IMR-90 (cell line): Measurements from ENCODE around the gene CHPF. TPM values are rescaled to one million over a fixed set of nuclear protein-coding genes. Genes with fewer than 3 reads are reported as not detected.

Experiments used
- ATAC-seq: fragments of 200-7000 bp; cut with Tn5 transposase; 2 replicates; pipeline ENCODE4 v1.9.1; 2020; ENCODE audit warnings: low read depth, mild to moderate bottlenecking, moderate library complexity
- BruUV-seq: library from RNA; stranded (reverse); fragments of 400-500 nt; replicated peaks from 2 replicates; lab custom pipeline; 2021; lab: Mats Ljungman, UMichigan
- CTCF ChIA-PET: fragments of 300-600 bp; formaldehyde crosslinking; extraction: SDS; loops from one replicate; lab custom pipeline; 2021; ENCODE audit warnings: antibody characterized with exemption; lab: Yijun Ruan, JAX
- POLR2A ChIA-PET: fragments of 300-600 bp; sonication (Branson Sonifier 250); formaldehyde crosslinking; loops from one replicate; lab custom pipeline; 2022; ENCODE audit warnings: antibody characterized with exemption; ENCODE audit not compliant: unreplicated experiment; lab: Charles Lee
- DNase-seq: peaks from one replicate; pipeline ENCODE4 v3.0.0; 2013
- H2AFZ ChIP-seq: replicated peaks from 2 replicates; pipeline ENCODE3; 2013; ENCODE audit warnings: low read length, mild to moderate bottlenecking; ENCODE audit not compliant: poor library complexity
- H2AK5ac ChIP-seq: 2 replicates; pipeline ENCODE4 v1.6.1; 2013; ENCODE audit warnings: low read depth, low read length, inconsistent platforms
- H2AK9ac ChIP-seq: replicated peaks from 2 replicates; pipeline ENCODE3; 2013; ENCODE audit warnings: mild to moderate bottlenecking, low read depth, low read length, moderate library complexity; ENCODE audit not compliant: poor library complexity
- H2BK120ac ChIP-seq: 2 replicates; pipeline ENCODE4 v1.6.1; 2013; ENCODE audit warnings: low read depth, low read length, inconsistent platforms
- H2BK15ac ChIP-seq: 3 replicates; pipeline ENCODE4 v1.6.1; 2013; ENCODE audit warnings: low read depth, low read length, inconsistent platforms
- H2BK20ac ChIP-seq: 2 replicates; pipeline ENCODE4 v1.6.1; 2013; ENCODE audit warnings: low read depth, mild to moderate bottlenecking, inconsistent platforms, low read length, moderate library complexity
- H2BK5ac ChIP-seq: 2 replicates; pipeline ENCODE4 v1.6.1; 2013; ENCODE audit warnings: mild to moderate bottlenecking, low read depth, low read length, inconsistent platforms; ENCODE audit not compliant: poor library complexity, severe bottlenecking
- H3K14ac ChIP-seq: replicated peaks from 2 replicates; pipeline ENCODE4 v1.6.1; 2013; ENCODE audit warnings: low read depth, low read length, inconsistent platforms
- H3K18ac ChIP-seq: 2 replicates; pipeline ENCODE4 v1.6.1; 2013; ENCODE audit warnings: low read depth, low read length, control low read depth
- H3K23ac ChIP-seq: 2 replicates; pipeline ENCODE4 v1.6.1; 2013; ENCODE audit warnings: low read depth, low read length, inconsistent platforms
- H3K27ac ChIP-seq: 2 replicates; pipeline ENCODE4 v1.5.1; 2013; ENCODE audit warnings: mild to moderate bottlenecking, control low read depth, low read length; ENCODE audit not compliant: insufficient read depth
- H3K27me3 ChIP-seq: 2 replicates; pipeline ENCODE4 v1.6.1; 2013; ENCODE audit warnings: low read length; ENCODE audit not compliant: control insufficient read depth, insufficient read depth
- H3K36me3 ChIP-seq: 2 replicates; pipeline ENCODE4 v1.6.1; 2013; ENCODE audit warnings: low read length, mixed read lengths; ENCODE audit not compliant: control insufficient read depth, insufficient read depth
- H3K4ac ChIP-seq: 2 replicates; pipeline ENCODE4 v1.6.1; 2013; ENCODE audit warnings: low read depth, low read length, inconsistent platforms
- H3K4me1 ChIP-seq: 2 replicates; pipeline ENCODE4 v1.6.1; 2013; ENCODE audit warnings: low read length, mixed read lengths; ENCODE audit not compliant: control insufficient read depth, insufficient read depth
- H3K4me2 ChIP-seq: 2 replicates; pipeline ENCODE4 v1.6.1; 2013; ENCODE audit warnings: low read depth, mild to moderate bottlenecking, control low read depth, low read length, moderate library complexity
- H3K4me3 ChIP-seq: 2 replicates; pipeline ENCODE4 v1.5.1; 2013; ENCODE audit warnings: low read depth, mild to moderate bottlenecking, control low read depth, low read length, moderate library complexity; ENCODE audit not compliant: insufficient read depth
- H3K56ac ChIP-seq: 2 replicates; pipeline ENCODE4 v1.6.1; 2013; ENCODE audit warnings: low read length, inconsistent platforms; ENCODE audit not compliant: insufficient read depth; ENCODE audit errors: extremely low read depth
- H3K79me1 ChIP-seq, 2 experiments: 2 replicates each; pipeline ENCODE4 v1.6.1; 2013; ENCODE audit warnings: low read length in 2 of 2, inconsistent platforms in 1 of 2, low read depth in 1 of 2
- H3K9ac ChIP-seq: 2 replicates; pipeline ENCODE4 v1.6.1; 2013; ENCODE audit warnings: low read depth, low read length, control low read depth
- H3K9me1 ChIP-seq: 2 replicates; pipeline ENCODE4 v1.6.1; 2013; ENCODE audit warnings: low read length, inconsistent platforms; ENCODE audit not compliant: insufficient read depth
- H3K9me3 ChIP-seq: 2 replicates; pipeline ENCODE4 v1.6.1; 2013; ENCODE audit warnings: low read length; ENCODE audit not compliant: control insufficient read depth, insufficient read depth
- H4K20me1 ChIP-seq: 2 replicates; pipeline ENCODE4 v1.6.1; 2013; ENCODE audit warnings: low read length, inconsistent platforms; ENCODE audit not compliant: insufficient read depth
- H4K5ac ChIP-seq: 2 replicates; pipeline ENCODE4 v1.6.1; 2013; ENCODE audit warnings: mild to moderate bottlenecking, low read depth, low read length, control low read depth
- H4K8ac ChIP-seq, 2 experiments: 2 replicates each; pipeline ENCODE4 v1.6.1; 2013; ENCODE audit warnings: low read depth in 2 of 2, low read length in 2 of 2, control low read depth in 1 of 2, inconsistent platforms in 1 of 2
- H4K91ac ChIP-seq: 2 replicates; pipeline ENCODE4 v1.6.1; 2013; ENCODE audit warnings: low read depth, low read length, inconsistent platforms; ENCODE audit not compliant: insufficient read depth
- CTCF ChIP-seq: conservative IDR thresholded peaks from 2 replicates; pipeline ENCODE4 v1.5.1; 2012; ENCODE audit warnings: mild to moderate bottlenecking, low read depth, low read length, improper control_type of control experiment
- MAFK ChIP-seq: IDR thresholded peaks from 2 replicates; pipeline ENCODE4 v1.6.1; 2012; ENCODE audit warnings: low read depth, low read length, improper control_type of control experiment
- WGBS, 2 experiments: methylation state at CpG; one replicate each; pipeline versions ENCODE4 v1.1.5 to v1.1.7; 2013; ENCODE audit warnings: missing lambda C conversion rate in 2 of 2; ENCODE audit not compliant: insufficient read length in 1 of 2; ENCODE audit errors: extremely low coverage in 2 of 2; 5-methylcytosine and 5-hydroxymethylcytosine counted together
- dilution Hi-C: fragments of 300-500 bp; cut with HindIII; formaldehyde crosslinking; loops from one replicate; pipeline ENCODE4 v1.14.3; 2018; ENCODE audit warnings: low sequenced_read_pairs; ENCODE audit not compliant: unreplicated experiment
- in situ Hi-C: fragments of 300-500 bp; cut with MboI; formaldehyde crosslinking; loops from 3 replicates; pipeline ENCODE4 v1.14.3; 2019; ENCODE audit warnings: low sequenced_read_pairs, inconsistent platforms, mixed read lengths
- intact Hi-C: fragments of 100-400 bp; cut with micrococcal nuclease; formaldehyde crosslinking; loops from 2 replicates; pipeline ENCODE4 v1.10.0; 2022
- polyA plus RNA-seq, 3 experiments: library from polyadenylated mRNA; depleted of rRNA; stranded (reverse); fragments of >200 nt; gene quantifications; 2 replicates each; pipeline ENCODE4 v1.2.3, GENCODE V29; 2012; ENCODE audit warnings: low replicate concordance in 1 of 3
- total RNA-seq: library from RNA; depleted of rRNA; stranded (reverse); fragments of >200 nt; gene quantifications from 2 replicates; pipeline ENCODE4 v1.2.3, GENCODE V29; 2012

CHPF gene
- total and polyA plus RNA-seq, 2 of the 4 experiments (the other 2 are of a cell fraction) = 24.0 to 115 TPM

- no peaks in the 10 kb centered on the region for H3K79me1 ChIP-seq
- no peak overlapping the region for H3K18ac ChIP-seq
- peak overlapping the region; percentile 34 for H2AK9ac ChIP-seq
- H2AFZ ChIP-seq = peak overlapping the region; percentile 13
- H3K9me1 ChIP-seq = no peaks in the 10 kb centered on the region; the same call in 1 of the 2 replicates
- no peak overlapping the region for H4K91ac ChIP-seq
- dilution Hi-C loops (no loop called here), intact Hi-C loops (no loop called here), in situ Hi-C loops (no loop called here)
- 22% methylated on average over 1 of the region's 8 CpGs; no CpG with 5 or more reads in 1 of the 2 experiments for whole genome bisulfite sequencing, 2 experiments
- H2BK15ac ChIP-seq = no peak overlapping the region
- no peak overlapping the region; the same call in 1 of the 2 replicates for H3K4me2 ChIP-seq
- H4K5ac ChIP-seq = no peak overlapping the region
- no peak overlapping the region for H2BK20ac ChIP-seq
- H3K4ac ChIP-seq = no peak overlapping the region
- ChIA-PET POLR2A (no interaction called here), CTCF (interaction anchor here (0.6 to 2.0 kb wide), 9 partner anchors 9 to 1353 kb away, joined by 3 to 10 read pairs (median 3); partner anchors contain the start of genes CHPF, STK11IP and TMEM198)
- H3K23ac ChIP-seq = no peak overlapping the region
- H4K20me1 ChIP-seq = peaks cover 3% of the 10 kb centered on the region; the same call in 1 of the 2 replicates
- H3K56ac ChIP-seq = no peak overlapping the region
- H2BK120ac ChIP-seq = no peak overlapping the region
- no peak overlapping the region for H3K14ac ChIP-seq
- no peak overlapping the region for H2AK5ac ChIP-seq
- no peak for DNase-seq
- no peak overlapping the region for H3K4me3 ChIP-seq
- TF ChIP-seq CTCF (peak; percentile 39), MAFK (no peak)
- H4K8ac ChIP-seq = no peak overlapping the region
- no peak overlapping the region for H2BK5ac ChIP-seq
- BruUV-seq = no TSS peak
- peaks cover 2% of the 10 kb centered on the region; the same call in 1 of the 2 replicates for H3K4me1 ChIP-seq
- ATAC-seq = peak; percentile 56
- no peak overlapping the region for H3K27ac ChIP-seq
- H3K9ac ChIP-seq = no peak overlapping the region
- H3K27me3 ChIP-seq = no peaks in the 10 kb centered on the region
- H3K9me3 ChIP-seq = no peaks in the 10 kb centered on the region
- peaks cover 10% of the 10 kb centered on the region for H3K36me3 ChIP-seq
These were observed 16.7 kb upstream of the CHPF start for GRCh38 chr2:219560037-219560892.
